GM23248 (cell line): Measurements from ENCODE around the gene MYCN.

Experiments used
- EZH2 ChIP-seq: fragments of 200-600 bp; sonication (generic); IDR thresholded peaks from 2 replicates; pipeline ENCODE4 v1.6.1; 2018; ENCODE audit warnings: antibody characterized with exemption, mild to moderate bottlenecking; ENCODE audit not compliant: insufficient read depth, poor library complexity, severe bottlenecking
- EZH2phosphoT487 ChIP-seq: fragments of 200-600 bp; sonication (generic); IDR thresholded peaks from 2 replicates; pipeline ENCODE4 v1.6.1; 2018; ENCODE audit warnings: antibody characterized with exemption, moderate library complexity, mild to moderate bottlenecking, low read depth; ENCODE audit not compliant: insufficient read depth

DNA sequence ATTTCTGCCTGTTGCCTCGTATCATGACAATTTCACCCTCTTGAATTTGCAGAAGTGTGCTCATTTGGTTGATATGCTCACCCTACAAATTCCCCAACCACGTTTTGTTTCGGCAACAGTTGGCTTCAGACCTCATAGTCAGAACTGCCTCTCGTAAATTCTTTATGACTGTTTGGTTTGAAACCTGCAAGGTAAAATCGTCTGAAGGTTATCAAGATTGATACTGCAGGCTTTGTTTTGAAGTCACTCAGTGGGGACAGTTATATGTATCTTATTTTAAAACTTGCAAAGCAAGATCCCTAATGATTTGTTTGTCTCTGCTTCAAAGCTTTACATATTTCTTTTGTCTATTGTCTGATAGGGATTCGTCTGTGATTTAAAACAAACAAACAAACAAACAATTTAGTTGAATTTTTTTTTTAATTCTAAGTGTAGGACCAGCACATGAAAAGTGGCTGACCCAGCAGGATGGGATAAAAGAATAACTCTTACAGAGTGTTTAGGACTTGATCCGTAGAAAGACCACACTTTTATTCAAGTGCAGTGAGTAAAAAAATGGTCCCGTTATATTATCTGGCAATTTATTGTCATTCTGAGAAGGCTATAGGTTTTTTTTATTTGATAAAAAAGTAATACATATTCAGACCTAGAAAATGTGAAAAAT lies 45.7 kb upstream of the MYCN start:
- no peak for TF ChIP-seq EZH2phosphoT487
- TF ChIP-seq EZH2, result no peak
